H54 (cell line): ENCODE results near the gene GRK1.

Experiments used
- DNase-seq: peaks from one replicate; pipeline ENCODE4 v3.0.0; 2011; ENCODE audit warnings: low spot score, mixed read lengths; ENCODE audit not compliant: insufficient read length
- FAIRE-seq: peaks from 3 replicates; lab custom pipeline; 2011; peaks lifted over from hg19 to GRCh38; lab: Jason Lieb, UNC
- POLR2A ChIP-seq: IDR thresholded peaks from 2 replicates; pipeline ENCODE4 v1.6.1; 2011; ENCODE audit warnings: low read depth, mild to moderate bottlenecking, low read length

GRK1 gene

GRCh38 chr13:113770937-113771336, 103.9 kb downstream of the GRK1 start:
- DNase-seq, result no peak
- FAIRE-seq, result no peak
- TF ChIP-seq POLR2A, result no peak

- TF ChIP-seq POLR2A, result no peak
- FAIRE-seq, result no peak
- no peak for DNase-seq
Observed at GRCh38 chr13:113771709-113772331, 104.8 kb downstream of the GRK1 start.

- peak; percentile 48 for DNase-seq
- peak; percentile 36 for FAIRE-seq
Observed at GRCh38 chr13:113774177-113775107, 107.4 kb downstream of the GRK1 start.

GRCh38 chr13:113775451-113776145, 108.6 kb downstream of the GRK1 start:
- no peak for DNase-seq
- FAIRE-seq, result no peak
- no peak for TF ChIP-seq POLR2A

More at GRCh38 chr13:113774177-113775107, 107.4 kb downstream of the GRK1 start:
- no peak for TF ChIP-seq POLR2A

- no peak for TF ChIP-seq POLR2A
- DNase-seq (no peak), FAIRE-seq (no peak)
Observed at GRCh38 chr13:113776231-113777125, 109.5 kb downstream of the GRK1 start.

- no peak for FAIRE-seq
- DNase-seq, result no peak
- no peak for TF ChIP-seq POLR2A
Observed at GRCh38 chr13:113777311-113778260, 110.6 kb downstream of the GRK1 start.

GRCh38 chr13:113781571-113781970, 114.6 kb downstream of the GRK1 start:
- no peak for TF ChIP-seq POLR2A
- FAIRE-seq, result no peak
- DNase-seq, result no peak

GRCh38 chr13:113782472-113782871, 115.5 kb downstream of the GRK1 start:
- TF ChIP-seq POLR2A, result no peak
- FAIRE-seq (no peak), DNase-seq (no peak)

- no peak for DNase-seq
- FAIRE-seq, result no peak
- no peak for TF ChIP-seq POLR2A
Observed at GRCh38 chr13:113783200-113783881, 116.3 kb downstream of the GRK1 start.

GRCh38 chr13:113783966-113784644, 117.1 kb downstream of the GRK1 start:
- DNase-seq (no peak), FAIRE-seq (no peak)
- TF ChIP-seq POLR2A, result no peak

- no peak for FAIRE-seq
- TF ChIP-seq POLR2A, result no peak
- DNase-seq, result no peak
Observed at GRCh38 chr13:113784645-113785024, 117.6 kb downstream of the GRK1 start.
